MM.1S (cell line): ENCODE data around the gene PPP2R2C.

Experiments
- CTCF ChIP-seq: fragments of 300-600 bp; sonication (generic); IDR thresholded peaks from 2 replicates; pipeline ENCODE4 v1.5.1; 2016; ENCODE audit warnings: antibody characterized with exemption, low read length, mixed read lengths
- EZH2 ChIP-seq: fragments of 300-600 bp; sonication (generic); optimal IDR thresholded peaks from 2 replicates; pipeline ENCODE3; 2017; ENCODE audit warnings: low read depth, mild to moderate bottlenecking, antibody characterized with exemption, low read length, mixed read lengths
- EZH2phosphoT487 ChIP-seq: fragments of 300-600 bp; sonication (generic); IDR thresholded peaks from 2 replicates; pipeline ENCODE4 v1.6.1; 2018; ENCODE audit warnings: antibody characterized with exemption, low read length

- TF ChIP-seq CTCF (no peak), EZH2 (no peak), EZH2phosphoT487 (no peak)
Measured at GRCh38 chr4:6470502-6471306, 1.7 kb downstream of the PPP2R2C start.
